Measurements from ENCODE around the gene KLHL6.

GRCh38 chr3:183478501-183478900 lies 77.0 kb downstream of the KLHL6 start:
- no peak for TF ChIP-seq CTCF (IDR thresholded peaks at IDR 0.05; ENCODE audit: insufficient read depth, low read depth, low read length)
- TF ChIP-seq EZH2 (IDR thresholded peaks at IDR 0.05; ENCODE audit: insufficient read depth, low read length): no peak

Measured in astrocyte (in vitro differentiated cells and primary cell).